ENCODE results near the gene GTPBP4. TPM values are rescaled to one million over a fixed set of nuclear protein-coding genes. Genes with fewer than 3 reads are reported as not detected.

GTPBP4 gene
- total RNA-seq, 1 donor from 2014 or later, result 40.9 TPM

DNA sequence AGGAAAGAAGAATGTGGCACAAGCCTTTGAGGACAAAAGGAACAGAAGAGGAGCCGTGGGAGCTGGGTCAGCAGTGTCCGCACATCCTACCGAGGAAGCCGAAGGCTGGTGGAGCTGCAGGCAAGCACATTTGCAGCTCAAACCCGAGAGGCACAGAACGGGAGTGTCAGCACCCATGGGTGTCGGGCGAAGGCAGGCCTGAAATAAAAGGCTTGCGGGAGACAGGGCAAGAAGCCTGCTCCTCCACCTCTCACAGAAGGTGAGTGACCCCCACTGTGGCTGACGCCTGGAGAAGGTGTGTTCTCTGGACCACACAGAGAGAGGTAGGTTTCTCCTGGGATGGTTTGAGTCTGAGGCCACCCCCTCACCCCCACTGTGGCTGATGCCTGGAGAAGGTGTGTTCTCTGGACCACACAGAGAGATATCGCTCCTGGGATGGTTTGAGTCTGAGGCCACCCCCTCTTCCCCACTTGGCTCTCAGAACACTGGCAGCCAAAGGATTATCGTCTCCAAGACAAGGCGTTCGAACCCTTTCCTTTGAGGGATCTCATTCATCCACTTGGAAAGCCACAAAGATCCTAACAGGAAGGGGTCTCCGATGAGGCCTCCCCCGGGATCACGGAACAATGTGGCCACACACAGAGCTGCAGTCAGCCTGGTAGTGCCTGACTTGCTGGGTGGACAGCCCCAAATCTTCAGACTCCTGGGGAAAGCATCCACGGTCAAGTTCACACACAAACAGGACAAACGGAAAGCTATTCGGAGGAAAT lies 21.6 kb upstream of the GTPBP4 start:
- DNase-seq (ENCODE audit: low read depth, low spot score), result no peak

DNA sequence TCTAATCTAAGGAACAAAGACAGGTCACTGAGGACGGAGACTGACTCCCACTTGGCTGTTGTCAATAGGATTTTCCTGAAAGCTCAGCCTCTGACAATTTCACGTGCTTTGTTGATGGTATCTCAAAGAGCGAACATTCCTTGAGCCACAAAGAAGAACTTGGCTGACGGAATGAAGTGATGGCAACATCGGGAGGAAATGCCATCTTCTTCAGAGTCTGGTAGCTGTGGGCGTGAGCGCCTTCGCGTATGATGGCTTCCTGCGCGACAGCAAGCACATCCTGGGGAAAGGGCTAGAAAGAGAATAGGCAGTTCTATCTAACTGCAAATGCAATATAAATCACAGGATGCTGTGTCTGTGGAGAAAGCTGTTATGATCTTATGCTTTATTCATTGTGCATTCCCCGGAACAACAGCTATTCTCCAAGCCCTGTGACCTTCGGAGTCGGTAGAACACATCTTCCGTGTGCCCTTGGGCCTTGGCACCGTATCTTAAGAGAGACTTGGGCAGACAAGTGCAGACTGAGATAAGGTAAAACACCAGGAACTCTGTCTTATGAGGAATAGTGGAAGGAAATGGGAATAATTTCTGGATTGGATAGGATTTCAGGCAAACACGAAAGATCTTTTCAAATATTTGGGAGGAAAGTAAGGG lies 19.6 kb upstream of the GTPBP4 start:
- DNase-seq (ENCODE audit: low read depth, low spot score), result no peak

DNA sequence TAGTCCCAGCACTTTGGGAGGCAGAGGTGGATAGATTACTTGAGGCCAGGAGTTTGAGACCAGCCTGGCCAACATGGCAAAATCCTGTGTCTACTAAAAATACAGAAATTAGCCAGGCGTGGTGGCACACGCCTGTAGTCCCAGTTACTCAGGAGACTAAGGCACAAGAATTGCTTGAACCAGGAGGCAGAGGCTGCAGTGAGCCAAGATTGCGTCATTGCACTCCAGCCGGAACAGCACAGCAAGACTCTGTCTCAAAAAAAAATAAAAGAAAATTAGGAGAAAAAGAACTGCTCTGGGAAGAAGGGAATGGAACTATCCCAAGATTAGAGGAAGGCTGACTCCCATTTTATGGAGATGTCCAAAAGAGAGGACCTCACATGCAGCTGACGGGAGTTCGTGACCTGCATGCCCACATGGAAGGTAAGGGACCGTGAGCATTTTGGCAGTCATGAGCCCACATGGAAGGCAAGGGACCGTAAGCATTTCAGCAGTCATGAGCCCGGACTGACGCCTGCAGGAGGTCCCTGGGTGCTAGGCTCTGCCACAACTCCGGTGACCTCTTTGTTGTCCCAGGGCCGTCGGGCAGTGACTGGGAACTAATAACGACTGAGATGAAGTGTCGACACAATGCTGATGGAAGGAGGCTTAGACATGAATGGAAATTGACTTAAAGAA lies 18.6 kb upstream of the GTPBP4 start:
- DNase-seq (ENCODE audit: low read depth, low spot score), result no peak

DNA sequence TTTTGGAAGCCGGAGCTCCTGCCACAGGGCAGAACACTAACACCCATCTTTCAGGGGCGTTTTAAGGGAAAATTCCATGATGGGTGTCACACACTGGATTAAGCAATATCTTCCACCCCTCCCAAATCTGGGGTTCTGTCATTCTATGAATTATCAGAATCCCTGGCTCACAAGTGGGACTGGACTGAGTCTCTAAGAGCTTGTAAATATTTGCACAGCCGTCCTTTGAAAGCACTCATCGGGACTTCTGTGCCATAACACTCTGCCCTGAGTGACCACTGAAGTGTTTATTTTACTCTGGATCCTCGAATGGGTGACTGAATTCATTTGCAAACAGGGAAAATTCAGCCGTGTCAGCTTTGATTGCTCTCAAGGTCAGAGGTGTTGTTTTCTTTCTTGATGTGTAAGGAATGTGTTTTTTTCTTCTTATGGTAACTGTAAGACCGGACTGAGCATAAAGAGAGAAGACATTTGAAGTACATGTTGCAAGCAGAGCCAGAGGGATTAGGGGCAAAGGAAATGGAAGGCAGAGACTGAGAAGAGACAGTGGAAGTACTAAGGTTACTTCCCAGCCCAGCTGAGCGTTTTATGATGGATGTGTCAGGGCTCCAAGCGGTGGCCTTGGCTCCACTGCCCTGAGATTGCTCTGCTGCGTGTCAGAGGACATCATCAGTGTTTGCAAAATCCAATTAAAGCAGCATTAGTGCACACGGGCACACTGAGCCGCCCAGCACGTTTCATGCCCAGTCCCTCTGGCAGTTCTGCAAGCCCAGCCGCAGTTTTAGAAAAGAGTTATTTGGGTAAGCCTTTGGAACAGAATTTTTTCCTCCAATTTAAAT lies 17.7 kb upstream of the GTPBP4 start:
- DNase-seq (ENCODE audit: low read depth, low spot score), result no peak

DNA sequence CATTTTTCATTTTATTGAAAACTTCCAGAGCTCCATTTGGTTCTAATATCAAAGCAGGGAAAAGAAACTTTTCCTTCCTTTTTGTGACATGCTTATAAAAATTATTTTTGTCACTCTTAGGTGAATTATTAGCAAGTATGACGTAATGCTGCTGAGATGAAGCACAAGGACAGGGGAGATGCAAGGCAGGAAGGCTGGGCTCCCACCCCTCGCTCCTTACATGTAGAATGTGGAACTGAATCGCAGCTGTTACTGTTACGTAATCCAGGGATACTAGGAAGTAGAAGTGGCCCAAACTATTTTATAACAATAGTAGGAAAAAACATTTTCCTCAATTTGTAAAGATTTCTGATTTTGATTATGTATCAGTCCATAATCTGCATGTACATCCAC lies 17.1 kb upstream of the GTPBP4 start:
- DNase-seq (ENCODE audit: low read depth, low spot score), result no peak

DNA sequence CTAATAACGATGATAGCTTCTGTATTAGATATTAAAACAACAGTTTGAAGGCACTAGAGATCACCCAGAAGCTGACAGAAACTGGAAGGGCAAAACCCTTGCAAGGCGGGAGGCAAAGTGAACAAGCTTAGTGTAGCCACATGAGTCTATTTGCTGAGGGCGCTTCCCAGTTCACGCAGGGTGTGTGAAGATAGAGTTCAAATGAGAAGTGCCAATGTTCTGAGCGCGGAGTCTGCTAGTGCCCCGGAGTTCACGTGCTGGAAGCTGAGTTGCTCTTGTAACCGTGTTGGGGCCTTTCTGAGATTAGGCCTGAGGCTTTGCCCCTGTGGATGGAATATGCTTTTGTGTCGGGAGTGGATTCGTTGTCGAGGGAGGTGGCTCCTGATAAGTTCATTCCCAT lies 16.6 kb upstream of the GTPBP4 start:
- DNase-seq (ENCODE audit: low read depth, low spot score), result no peak

DNA sequence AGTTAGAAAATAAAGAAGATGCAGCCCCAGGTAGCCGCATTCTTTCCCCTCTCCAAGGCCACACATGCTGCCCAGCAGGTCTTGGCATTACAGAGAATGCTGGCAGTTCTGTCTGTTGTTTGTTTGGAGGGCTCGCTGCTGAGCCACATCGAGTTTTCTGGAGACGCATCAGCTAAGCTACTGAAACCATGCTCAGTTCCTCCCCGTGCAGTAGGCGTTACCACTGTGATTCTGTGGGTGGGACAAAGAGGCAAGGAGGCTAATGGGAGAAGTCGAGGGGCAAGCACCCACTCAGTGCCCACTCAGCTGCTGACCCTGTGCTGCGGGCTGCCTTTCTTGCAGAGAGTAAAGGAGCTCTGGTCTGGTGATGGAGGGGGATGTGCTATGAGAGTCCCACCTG lies 15.5 kb upstream of the GTPBP4 start:
- DNase-seq (ENCODE audit: low read depth, low spot score), result no peak

DNA sequence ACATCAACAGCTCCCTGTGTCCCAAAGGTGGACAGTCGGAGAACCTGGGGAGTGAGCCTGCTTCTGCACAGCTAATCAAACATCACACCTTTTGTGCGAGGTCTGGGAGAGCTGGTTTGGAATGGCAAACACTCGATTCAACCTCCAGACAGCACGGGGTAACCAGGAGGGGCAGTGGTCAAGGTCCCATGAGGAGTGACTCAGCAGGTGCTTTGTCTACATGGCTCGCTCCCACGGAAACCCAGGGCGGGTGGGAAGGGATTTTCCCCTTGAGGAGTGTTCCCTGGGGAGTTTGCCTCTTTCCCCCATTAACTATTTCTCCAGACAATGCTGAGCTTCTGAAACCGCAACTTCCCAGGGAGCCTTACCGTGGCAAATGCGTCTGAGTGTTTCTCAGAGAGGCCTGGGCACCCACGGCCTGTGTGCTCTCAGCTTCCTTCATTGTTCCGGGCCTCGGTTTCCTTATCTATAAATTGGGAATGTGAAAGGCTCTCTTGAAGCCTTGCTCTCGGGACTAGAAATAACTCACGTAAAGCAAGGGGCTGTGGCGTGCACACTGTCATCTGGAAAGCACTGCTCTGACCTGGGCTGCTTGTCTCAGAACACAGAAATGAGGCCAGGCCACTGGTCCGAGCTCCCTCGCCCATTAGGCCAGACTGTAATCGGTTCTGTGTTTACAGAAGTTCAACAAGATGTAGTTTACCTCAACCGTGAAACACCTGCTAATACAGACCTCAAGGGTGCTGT lies 14.0 kb upstream of the GTPBP4 start:
- no peak for DNase-seq (ENCODE audit: low read depth, low spot score)

DNA sequence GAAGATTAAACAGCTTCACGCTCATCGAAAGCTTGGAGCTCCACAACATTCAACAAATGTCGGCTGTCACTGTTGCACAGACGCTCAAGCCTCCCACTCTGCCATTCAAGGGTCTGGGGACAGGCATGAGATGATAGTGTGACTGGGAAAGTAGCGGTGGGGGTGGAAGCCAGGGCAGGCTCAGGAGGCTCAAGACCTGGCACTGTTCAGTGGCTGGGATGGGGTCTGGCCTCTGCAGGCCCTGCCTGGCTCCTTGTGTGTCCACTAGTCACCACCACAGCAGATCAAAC lies 13.5 kb upstream of the GTPBP4 start:
- no peak for DNase-seq (ENCODE audit: low read depth, low spot score)

DNA sequence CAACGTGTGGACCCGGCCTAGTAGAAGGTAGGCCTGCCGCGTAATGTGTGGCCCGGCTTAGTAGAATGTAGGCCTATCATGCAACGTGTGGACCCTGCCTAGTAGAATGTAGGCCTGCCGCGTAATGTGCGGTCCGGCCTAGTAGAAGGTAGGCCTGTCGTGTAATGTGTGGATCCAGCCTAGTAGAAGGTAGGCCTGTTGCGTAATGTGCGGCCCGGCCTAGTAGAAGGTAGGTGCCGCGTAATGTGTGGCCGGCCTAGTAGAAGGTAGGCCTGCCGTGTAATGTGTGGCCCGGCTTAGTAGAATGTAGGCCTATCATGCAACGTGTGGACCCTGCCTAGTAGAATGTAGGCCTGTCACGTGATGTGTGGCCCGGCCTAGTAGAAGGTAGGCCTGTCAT lies 11.9 kb upstream of the GTPBP4 start:
- no peak for DNase-seq (ENCODE audit: low read depth, low spot score)

DNA sequence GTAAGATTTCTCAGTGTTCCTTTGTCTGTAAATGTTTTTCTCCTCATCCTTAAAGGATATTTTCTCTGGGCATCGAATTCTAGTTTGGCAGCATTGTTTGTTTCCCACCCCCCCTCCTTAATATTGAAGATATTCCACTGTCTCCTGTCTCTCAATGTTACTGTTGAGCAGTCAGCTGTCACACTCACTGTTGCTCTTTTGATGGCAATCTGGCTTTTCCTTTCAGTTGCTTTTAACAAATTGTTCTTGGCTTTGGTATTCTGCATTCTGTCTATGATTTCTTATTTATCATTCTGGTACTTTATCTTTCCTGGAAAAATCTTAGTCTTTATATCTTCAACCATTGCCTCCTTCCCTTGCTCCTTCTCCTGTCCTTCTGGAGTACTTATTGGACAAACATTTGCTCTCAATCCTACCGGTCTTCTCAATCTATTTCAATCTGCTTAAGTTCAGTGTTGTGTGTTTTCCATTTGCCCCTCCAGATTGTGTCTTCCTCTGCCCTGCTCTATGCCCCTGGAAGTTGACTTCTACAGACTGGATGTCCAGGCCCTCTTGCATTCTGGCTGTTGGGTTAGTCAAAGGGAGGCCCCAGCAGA lies 9.3 kb upstream of the GTPBP4 start:
- no peak for DNase-seq (ENCODE audit: low read depth, low spot score)

DNA sequence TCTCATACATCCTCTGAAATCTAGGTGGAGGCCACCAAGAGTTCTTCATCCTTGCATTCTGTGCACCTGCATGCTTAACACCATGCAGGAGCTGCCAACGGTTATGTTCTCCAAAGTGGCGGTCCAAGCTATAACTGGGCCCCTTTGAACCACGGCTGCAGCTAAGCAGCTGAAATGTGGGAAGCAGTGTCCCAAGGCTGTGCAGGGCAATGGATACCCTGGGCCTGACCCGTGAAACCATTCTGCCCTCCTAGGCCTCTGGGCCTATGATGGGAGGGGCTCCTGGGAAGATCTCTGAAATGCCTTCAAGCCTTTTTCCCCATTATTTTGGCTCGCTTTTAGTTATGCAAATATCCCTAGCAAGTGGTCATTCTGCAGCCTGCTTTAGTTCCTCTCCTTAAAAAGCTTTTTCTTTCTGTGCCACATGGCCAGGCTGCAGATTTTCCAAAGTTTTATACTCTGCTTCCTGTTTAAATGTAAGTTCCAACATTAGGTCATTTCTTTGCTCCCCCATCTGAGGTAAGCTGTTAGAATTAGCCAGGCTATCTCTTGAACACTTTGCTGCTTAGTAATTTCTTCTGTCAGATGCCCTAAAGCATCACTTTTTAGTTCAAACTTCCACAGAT lies 7.7 kb upstream of the GTPBP4 start:
- no peak for DNase-seq (ENCODE audit: low read depth, low spot score)

DNA sequence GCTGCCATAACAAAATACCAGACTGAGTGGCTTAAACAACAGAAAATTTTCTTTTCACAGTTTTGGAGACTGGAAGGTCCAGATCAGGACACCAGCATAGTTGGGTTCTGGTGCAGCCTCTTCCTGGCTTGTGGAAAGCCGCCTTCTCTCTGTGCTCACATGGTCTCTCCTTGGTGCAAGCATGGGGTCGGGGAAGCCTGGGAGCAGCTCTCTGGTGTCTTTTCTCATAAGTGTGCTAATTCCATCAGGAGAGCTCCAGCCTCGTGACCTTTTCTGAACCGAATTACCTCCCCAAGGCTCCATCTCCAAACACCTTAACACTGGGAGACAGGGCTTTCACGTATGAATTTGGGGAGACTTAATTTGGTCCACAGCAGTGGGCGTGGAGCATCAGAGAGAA lies 4.8 kb upstream of the GTPBP4 start:
- DNase-seq (ENCODE audit: low read depth, low spot score), result no peak

DNA sequence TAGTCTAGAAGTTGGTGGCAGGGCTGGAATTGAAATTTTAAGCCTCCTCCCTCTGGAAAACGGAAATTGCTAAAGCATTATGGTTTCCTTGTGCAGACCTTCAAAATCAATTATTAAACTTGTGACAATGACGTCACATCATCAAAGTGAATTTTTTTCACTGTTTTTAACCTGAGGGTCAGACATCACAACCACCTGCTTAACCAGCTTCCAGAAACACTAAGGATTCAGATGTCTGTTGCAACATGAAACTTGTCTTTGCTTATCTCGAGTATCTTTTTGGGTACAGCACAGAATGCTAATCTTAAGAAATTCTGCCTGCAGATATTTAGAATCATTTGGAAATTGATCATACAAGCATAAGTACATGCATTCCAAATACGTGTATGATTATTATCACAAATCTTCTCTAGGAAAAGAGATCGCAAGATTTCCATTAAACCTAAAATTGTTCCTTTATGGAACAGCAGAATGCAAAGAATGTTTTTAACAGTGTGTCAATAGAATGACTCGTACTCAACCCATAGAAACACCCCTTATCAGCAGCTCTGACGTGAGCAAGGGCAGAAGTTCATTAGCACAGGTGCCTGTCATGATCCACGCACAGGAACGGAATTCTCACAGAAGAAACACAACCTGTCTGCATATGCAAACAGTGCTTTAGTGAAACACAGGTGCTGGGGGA lies 4.1 kb upstream of the GTPBP4 start:
- no peak for DNase-seq (ENCODE audit: low read depth, low spot score)

DNA sequence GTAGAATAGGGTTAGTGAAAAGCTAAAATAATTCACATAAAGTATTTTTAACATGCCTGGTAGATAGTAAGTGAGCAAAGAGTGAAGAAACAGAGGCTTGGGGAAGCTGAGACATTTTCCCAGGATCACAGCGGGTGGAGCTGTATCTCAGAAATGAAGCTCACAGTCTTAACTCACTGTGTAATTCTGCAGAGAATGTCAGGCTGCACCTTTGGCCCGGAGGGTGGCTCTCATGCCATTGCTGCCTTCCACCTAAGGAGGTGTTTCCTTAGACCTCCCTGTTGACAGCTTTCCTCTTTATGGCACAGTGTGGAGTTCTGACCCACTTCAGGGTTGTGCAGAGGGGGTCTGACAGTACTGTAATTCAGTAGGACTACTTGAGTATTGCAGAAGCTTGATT lies 2.9 kb upstream of the GTPBP4 start:
- no peak for DNase-seq (ENCODE audit: low read depth, low spot score)

DNA sequence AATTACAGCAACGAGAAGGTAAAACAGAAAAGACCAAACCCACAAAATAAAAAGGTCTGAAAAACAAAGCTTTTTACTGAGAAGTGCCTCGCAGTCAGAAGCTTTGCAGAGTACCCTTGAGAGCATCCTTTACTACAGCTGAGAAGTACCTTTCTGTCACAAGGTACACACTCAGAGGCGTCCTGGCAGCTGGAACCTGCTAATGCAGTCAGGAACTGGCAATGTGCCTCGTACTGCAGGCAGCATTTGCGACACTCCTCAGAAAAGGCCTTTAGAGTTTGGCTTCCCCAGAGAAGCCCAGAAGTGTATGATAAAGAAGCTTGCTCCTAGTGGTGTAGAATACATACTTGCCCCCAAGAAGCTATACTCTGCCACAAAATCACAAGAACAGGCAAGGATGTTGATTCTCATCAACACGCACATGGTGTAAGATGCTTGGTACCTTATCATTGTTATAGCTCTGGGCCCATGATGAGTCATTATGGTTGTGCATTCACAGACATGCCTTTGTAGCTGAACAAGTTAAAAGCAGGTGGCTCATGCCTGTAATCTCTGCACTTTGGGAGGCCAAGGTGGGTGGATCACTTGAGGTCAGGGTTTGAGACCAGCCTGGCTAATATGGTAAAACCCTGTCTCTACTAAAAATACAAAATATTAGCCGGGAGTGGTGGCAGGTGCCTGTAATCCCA lies 2.0 kb upstream of the GTPBP4 start:
- no peak for DNase-seq (ENCODE audit: low read depth, low spot score)

DNA sequence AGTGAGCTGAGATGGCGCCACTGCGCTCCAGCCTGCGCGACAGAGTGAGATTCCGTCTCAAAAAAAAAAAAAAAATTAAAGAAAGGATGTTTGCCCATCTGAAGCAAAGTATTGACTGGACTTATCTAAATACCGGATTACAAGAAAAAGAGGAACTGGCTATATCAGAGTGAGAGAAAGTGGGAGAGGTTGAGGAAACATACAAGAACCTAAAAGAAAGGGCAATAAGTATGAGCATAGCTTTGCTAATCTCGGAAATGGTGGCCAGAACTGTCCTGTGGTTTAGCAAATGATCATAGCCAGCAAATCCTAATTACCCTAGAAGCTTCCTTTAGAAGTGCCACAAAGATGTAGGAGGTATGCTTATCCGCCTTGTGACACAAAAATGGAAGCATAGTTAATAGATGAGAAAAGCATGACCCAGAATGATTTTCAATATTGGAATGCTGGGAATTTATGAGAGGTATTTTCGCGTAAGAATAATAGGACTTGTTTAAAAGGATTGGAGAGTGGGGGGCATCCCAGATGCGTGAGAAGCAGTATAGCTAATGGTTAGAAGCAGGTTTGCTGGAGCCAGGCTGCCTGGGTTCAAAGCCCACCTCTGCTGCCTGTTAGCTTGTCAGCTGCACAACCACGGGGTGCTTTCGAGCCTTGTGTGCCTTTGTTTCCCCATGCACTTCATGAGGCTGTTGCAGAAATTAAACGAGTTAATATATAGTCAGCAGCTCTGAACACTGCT lies 1.2 kb upstream of the GTPBP4 start:
- DNase-seq (ENCODE audit: low read depth, low spot score), result no peak

DNA sequence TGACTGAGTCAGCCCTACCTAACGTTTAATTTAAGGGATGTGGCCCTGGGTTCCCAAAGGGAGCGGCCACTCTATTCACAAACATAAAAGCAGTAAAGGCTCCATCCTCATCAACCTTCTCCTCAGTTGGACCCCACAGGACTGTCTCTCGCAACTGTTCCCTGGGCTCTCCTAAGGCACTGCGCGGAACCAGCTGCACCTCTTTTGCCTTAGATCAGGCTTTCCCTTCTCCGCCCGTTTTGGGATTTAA lies 689 bp upstream of the GTPBP4 start:
- no peak for DNase-seq (ENCODE audit: low read depth, low spot score)
